Heart left ventricle (tissue), 16 donors: ENCODE results near the gene AJAP1. TPM values are rescaled to one million over a fixed set of nuclear protein-coding genes. Genes with fewer than 3 reads are reported as not detected.
A peak's percentile ranks its signal among the peaks of the same experiment; 100 is the strongest.

Experiments
- ATAC-seq, 4 donors: fragments of 200-7000 bp; cut with Tn5 transposase; one replicate each; pipeline ENCODE4 v1.9.1; 2020 to 2022; ENCODE audit warnings: moderate library complexity in 4 of 4, mild to moderate bottlenecking in 3 of 4, moderate number of reproducible peaks in 1 of 4
- DNase-seq, 5 donors: peaks; one replicate each; pipeline ENCODE4 v3.0.0-alpha.2; 2020
- H3K27ac ChIP-seq, 12 donors: fragments of 200-600 bp; sonication (generic) in 4 of 12; one replicate each; pipeline versions ENCODE4 v1.5.0 to v1.8.0; 2016 to 2022; ENCODE audit warnings: mild to moderate bottlenecking in 2 of 12
- H3K27me3 ChIP-seq, 9 donors: fragments of 200-600 bp; sonication (generic) in 2 of 9; one replicate each; pipeline versions ENCODE4 v1.5.1 to v1.8.0; 2016 to 2022; ENCODE audit warnings: mild to moderate bottlenecking in 3 of 9
- H3K36me3 ChIP-seq, 9 donors: fragments of 200-600 bp; sonication (generic) in 2 of 9; one replicate each; pipeline versions ENCODE4 v1.5.0 to v1.8.0; 2018 to 2022; ENCODE audit warnings: mild to moderate bottlenecking in 2 of 9
- H3K4me1 ChIP-seq, 12 donors: fragments of 200-600 bp; sonication (generic) in 4 of 12; one replicate each; pipeline versions ENCODE4 v1.5.0 to v1.8.0; 2016 to 2022; ENCODE audit warnings: mild to moderate bottlenecking in 3 of 12
- H3K4me3 ChIP-seq, 12 donors: fragments of 200-600 bp; sonication (generic) in 4 of 12; one replicate each; pipeline versions ENCODE4 v1.5.0 to v1.8.0; 2017 to 2022; ENCODE audit warnings: mild to moderate bottlenecking in 9 of 12, moderate library complexity in 4 of 12
- H3K9me3 ChIP-seq, 12 donors: fragments of 200-600 bp; sonication (generic) in 4 of 12; one replicate each; pipeline versions ENCODE4 v1.5.0 to v1.8.0; 2016 to 2022; ENCODE audit warnings: mild to moderate bottlenecking in 1 of 12
- POLR2A ChIP-seq, 2 donors: fragments of 450-650 bp; IDR thresholded peaks; one replicate each; pipeline ENCODE4 v1.6.1; 2017; ENCODE audit warnings: antibody characterized with exemption in 2 of 2, mild to moderate bottlenecking in 2 of 2, moderate library complexity in 2 of 2
- whole genome bisulfite sequencing, 4 donors: extraction: QIAGEN DNeasy Blood & Tissue Kit in 2 of 4; methylation state at CpG; one replicate each; pipeline versions ENCODE4 v1.1.5 to v1.1.7; 2013 to 2018; 5-methylcytosine and 5-hydroxymethylcytosine counted together
- intact Hi-C, 10 donors: fragments of 100-400 bp; cut with DNase I; formaldehyde crosslinking; loops; one replicate each; pipeline versions ENCODE4 v1.11.1 to v1.14.2; 2022
- polyA plus RNA-seq, 2 donors: library from polyadenylated mRNA; stranded (reverse); fragments of 200-250 nt; gene quantifications; one replicate each; pipeline ENCODE4 v1.2.3, GENCODE V29; 2013
- total RNA-seq, 9 donors: library from RNA; depleted of rRNA in 2 of 9; stranded (reverse); fragments of >200 nt in 2 of 9; fragmentation: NEBNext Ultra II Directional in 3 of 9; extraction: Animal tissue kit (Norgen Biotek cat#: 25700) in 3 of 9; gene quantifications; one replicate each; pipeline versions ENCODE4 v1.1.0 to v1.2.4, GENCODE V29; 2016 to 2023
- TF ChIP-seq, protein P1 (sequence below), 12 donors: fragments of 200-600 bp; sonication (generic) in 4 of 12; IDR thresholded peaks; one replicate each; pipeline versions ENCODE4 v1.5.0 to v1.8.0; 2018 to 2022; ENCODE audit warnings: antibody characterized with exemption in 12 of 12, mild to moderate bottlenecking in 5 of 12
- donor health status: ischemic (EF 13 %, LVEDD 7.1; RV severe dilation, severe dysfunction).
- donor health status: healthy with polysubstance abuse.
- donor health status: DM: no; HTN: yes; CAD: no.
- donor health status: DM: no; HTN: no; CAD: no.
- donor health status: ischemic (EF 25% LVEDD 6.9; RV normal size, moderate dysfunction).
- donor health status: ischemic (EF 25% LVEDD 5.7; RV mildly dilated, moderate dysfunction).
- donor health status: healthy.
- donor health status: DM: yes; HTN: yes; CAD: no.
- donor health status: ischemic (EF 35%, LVEDD 5.7; RV mildly dilated, moderate dysfunction).
- donor health status: nonischemic (EF 11% LVEDD 7.7; RV severe dilation, severe dysfunction).
- donor health status: DM: yes; HTN: yes; CAD: no.
- donor health status: PGD.
- donor health status: ischemic (EF 29% LVEDD 5.4; RV normal size, mild dysfunction).
- donor health status: nonischemic (EF 23%, LVEDD 6.1; RV moderate dilation, normal function).

Gene AJAP1
- total and polyA plus RNA-seq, 11 donors, result 0.01 to 0.67 (median 0.07) TPM; not detected in 2

DNA sequence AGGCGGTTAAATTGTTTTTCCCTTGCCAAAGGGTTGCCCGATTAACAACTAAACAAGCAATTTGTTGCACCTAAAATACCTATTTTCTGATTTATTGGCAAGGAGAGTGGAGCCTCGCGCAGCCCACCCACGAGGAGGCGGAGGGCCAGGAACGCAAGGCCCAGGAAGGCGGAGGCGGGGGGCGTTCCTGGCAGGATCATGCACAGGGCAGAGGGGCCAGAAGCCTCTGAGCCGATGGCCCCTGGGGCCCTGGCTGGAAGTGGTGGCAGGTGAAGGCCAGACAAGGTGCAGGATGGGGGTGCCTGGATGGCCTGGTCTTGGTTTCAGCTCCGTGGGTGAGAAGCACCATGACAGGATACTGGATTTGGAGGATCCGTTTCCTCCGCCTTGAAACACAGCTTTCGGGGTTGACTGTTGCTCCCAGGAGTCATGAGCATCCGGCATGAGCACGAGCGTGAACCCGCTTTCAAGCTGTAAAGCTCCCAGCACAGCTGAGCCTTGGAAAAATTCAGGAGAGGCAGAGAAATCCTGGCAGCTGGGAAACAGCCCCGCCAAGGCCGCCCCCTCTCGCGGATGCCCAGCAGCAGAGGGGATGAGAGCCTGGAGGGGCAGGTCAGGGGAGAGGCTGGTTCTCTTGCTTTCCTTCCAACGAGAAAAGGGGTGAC lies 35.0 kb downstream of the AJAP1 start:
- Histone ChIP-seq H3K4me1 (no peaks in the 10 kb centered on the region), H3K27ac (no peak overlapping the region), H3K27me3 (peaks cover 0 to 28% (median 0%) of the 10 kb centered on the region in 9 donors), H3K4me3 (no peak overlapping the region), H3K36me3 (no peaks in the 10 kb centered on the region), H3K9me3 (no peaks in the 10 kb centered on the region)
- ATAC-seq (no peak), DNase-seq (peak in 1 of 5 donors; percentile 14)
- TF ChIP-seq POLR2A (IDR thresholded peaks at IDR 0.05), result no peak
- TF ChIP-seq, protein P1, sequence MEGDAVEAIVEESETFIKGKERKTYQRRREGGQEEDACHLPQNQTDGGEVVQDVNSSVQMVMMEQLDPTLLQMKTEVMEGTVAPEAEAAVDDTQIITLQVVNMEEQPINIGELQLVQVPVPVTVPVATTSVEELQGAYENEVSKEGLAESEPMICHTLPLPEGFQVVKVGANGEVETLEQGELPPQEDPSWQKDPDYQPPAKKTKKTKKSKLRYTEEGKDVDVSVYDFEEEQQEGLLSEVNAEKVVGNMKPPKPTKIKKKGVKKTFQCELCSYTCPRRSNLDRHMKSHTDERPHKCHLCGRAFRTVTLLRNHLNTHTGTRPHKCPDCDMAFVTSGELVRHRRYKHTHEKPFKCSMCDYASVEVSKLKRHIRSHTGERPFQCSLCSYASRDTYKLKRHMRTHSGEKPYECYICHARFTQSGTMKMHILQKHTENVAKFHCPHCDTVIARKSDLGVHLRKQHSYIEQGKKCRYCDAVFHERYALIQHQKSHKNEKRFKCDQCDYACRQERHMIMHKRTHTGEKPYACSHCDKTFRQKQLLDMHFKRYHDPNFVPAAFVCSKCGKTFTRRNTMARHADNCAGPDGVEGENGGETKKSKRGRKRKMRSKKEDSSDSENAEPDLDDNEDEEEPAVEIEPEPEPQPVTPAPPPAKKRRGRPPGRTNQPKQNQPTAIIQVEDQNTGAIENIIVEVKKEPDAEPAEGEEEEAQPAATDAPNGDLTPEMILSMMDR (IDR thresholded peaks at IDR 0.05), result no peak
- 81 to 85% (median 83%) methylated on average over 24 of the region's 24 CpGs for WGBS, 4 donors
- intact Hi-C loops, result no loop called here

DNA sequence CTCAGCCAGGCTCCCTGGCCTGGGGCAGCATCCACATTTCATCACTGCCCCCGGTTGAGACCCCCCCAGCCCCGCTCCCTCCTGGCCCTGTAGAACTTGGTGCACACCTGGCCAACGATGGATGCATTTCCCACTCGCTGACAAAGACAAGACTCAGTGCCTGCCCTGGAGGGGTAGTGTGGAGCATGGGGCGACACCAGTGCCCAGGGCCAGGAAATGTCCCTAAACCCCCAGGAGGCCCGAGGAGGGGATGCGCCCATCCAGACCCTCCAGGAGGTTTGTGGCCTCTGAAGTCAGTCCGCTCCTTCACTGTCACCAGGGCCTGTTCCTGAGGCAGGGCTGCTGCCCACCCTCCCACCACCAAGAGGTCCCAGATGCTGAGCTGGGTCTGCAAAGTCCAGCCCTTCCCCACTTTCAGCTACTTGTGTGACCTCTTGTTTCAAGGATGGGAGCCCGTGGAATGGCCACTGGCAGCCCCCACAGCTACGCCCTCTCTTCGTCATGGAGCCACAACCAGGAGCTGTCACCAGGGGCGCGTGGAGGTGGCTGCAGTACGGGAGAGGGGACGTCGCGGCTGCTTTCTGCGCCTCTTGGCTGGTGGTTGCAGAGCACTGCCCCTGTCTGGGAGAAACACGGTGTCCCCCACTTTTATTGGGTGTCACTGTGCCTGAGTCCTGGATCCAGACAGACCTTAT lies 35.7 kb downstream of the AJAP1 start:
- no peak for TF ChIP-seq POLR2A (IDR thresholded peaks at IDR 0.05)
- ATAC-seq (no peak), DNase-seq (peak in 1 of 5 donors; percentile 40)
- peaks cover 0 to 24% (median 0%) of the 10 kb centered on the region in 9 donors for H3K27me3 ChIP-seq
- no peaks in the 10 kb centered on the region for H3K9me3 ChIP-seq
- WGBS, 4 donors, result 88 to 93% (median 89%) methylated on average over 14 to 19 of the region's 19 CpGs
- no peak overlapping the region for H3K4me3 ChIP-seq
- H3K27ac ChIP-seq, result no peak overlapping the region
- intact Hi-C loops, result no loop called here
- no peaks in the 10 kb centered on the region for H3K36me3 ChIP-seq
- H3K4me1 ChIP-seq, result no peaks in the 10 kb centered on the region

DNA sequence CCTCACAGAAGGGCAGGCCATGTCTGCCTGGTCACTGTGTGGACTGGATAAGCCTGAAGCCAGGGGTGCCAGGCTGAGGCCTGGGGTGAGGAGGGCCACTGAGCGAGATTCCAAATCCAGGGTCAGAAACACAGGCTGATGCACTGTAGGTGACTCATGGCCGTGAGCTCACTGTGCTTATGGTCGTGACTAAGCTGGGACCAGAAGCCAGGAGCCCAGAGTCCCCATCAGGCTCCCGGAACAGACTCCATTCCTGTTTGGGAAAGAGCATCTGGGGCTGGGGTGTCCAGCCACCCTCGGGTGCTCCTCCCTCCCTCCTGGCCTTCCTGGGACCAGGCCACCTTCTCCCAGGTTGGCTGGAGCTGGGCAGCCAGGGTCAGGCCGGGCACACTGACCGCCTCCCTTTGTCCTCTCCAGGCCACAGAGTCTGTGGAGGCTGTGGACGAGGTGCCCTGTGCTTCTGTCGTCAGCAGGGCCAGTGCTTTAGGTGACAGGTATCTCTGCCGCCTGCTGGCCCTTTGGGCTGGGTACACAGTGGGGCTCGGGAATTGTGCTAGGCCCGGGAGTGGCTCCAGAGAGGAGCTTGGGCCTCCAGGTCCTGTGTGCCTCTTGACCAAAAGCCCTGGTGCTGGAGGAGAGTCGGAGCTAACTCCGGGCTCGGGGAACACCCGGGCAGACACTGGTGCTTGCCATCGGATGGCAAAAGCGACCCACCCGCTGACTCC lies 36.7 kb downstream of the AJAP1 start:
- ATAC-seq (no peak), DNase-seq (no peak)
- H3K4me3 ChIP-seq, result no peak overlapping the region
- 86 to 91% (median 88%) methylated on average over 19 of the region's 19 CpGs for WGBS, 4 donors
- H3K27me3 ChIP-seq, result peaks cover 0 to 15% (median 0%) of the 10 kb centered on the region in 9 donors
- H3K9me3 ChIP-seq, result peaks cover 0 to 4% (median 0%) of the 10 kb centered on the region in 12 donors
- no peak for TF ChIP-seq POLR2A (IDR thresholded peaks at IDR 0.05)
- TF ChIP-seq, protein P1 (IDR thresholded peaks at IDR 0.05), result no peak
- no peaks in the 10 kb centered on the region for H3K36me3 ChIP-seq
- no peak overlapping the region for H3K27ac ChIP-seq
- intact Hi-C loops, result no loop called here
- H3K4me1 ChIP-seq, result no peaks in the 10 kb centered on the region

DNA sequence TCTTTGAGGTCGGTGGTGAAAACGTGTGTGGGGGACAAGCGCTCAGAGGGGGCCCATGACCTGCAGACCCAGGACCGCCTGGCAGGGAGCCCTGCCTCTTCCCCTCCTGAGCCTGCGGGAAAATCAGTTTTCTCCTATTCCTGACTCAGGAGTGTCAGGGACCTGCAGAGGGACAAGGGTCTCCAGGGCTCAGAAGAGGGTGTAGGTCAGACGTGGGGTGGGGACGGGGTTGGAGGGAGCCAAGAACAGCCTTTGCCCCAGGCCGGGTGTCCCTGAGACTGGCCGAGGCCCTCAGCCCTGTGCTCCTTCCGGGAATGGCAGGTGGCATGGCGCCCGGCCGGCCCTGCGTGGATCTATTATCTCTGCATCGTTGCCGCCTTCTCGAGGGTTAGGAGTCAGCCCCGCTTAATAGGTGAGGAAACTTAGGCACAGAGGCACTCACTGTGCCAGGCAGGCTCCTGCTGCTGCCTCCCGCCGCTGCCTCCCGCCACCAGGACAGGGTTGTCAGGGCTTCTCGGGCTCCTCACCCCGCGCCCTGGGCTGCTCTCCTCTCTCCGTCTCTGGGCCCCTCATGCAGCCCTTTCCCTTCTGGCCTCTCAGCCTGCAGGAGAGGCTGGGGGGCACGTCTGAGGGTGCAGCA lies 37.5 kb downstream of the AJAP1 start:
- 80 to 82% (median 81%) methylated on average over 24 to 26 of the region's 26 CpGs for WGBS, 4 donors
- Histone ChIP-seq H3K27me3 (peaks cover 0 to 9% (median 0%) of the 10 kb centered on the region in 9 donors), H3K4me3 (no peak overlapping the region), H3K27ac (no peak overlapping the region), H3K4me1 (no peaks in the 10 kb centered on the region), H3K36me3 (no peaks in the 10 kb centered on the region), H3K9me3 (peaks cover 0 to 4% (median 0%) of the 10 kb centered on the region in 12 donors)
- DNase-seq (no peak), ATAC-seq (no peak)
- TF ChIP-seq, protein P1 (IDR thresholded peaks at IDR 0.05), result no peak
- no peak for TF ChIP-seq POLR2A (IDR thresholded peaks at IDR 0.05)
- intact Hi-C loops, result no loop called here
